Epithelial cell of proximal tubule (primary cell): ENCODE measurements around the gene KPTN. TPM values are rescaled to one million over a fixed set of nuclear protein-coding genes. Genes with fewer than 3 reads are reported as not detected.

Experiments
- DNase-seq: peaks from one replicate; pipeline ENCODE4 v3.0.0-alpha.2; 2011; ENCODE audit warnings: low read depth
- H3K4me3 ChIP-seq: 2 replicates; pipeline ENCODE4 v1.5.1; 2011; ENCODE audit warnings: low read depth, mild to moderate bottlenecking, low read length
- total RNA-seq: library from RNA; depleted of rRNA; stranded (reverse); fragments of >200 nt; gene quantifications from 2 replicates; pipeline ENCODE4 v1.2.3, GENCODE V29; 2015
- TF ChIP-seq, protein P1 (sequence below): conservative IDR thresholded peaks from 2 replicates; pipeline ENCODE4 v1.5.1; 2012; ENCODE audit warnings: low read depth, mild to moderate bottlenecking, low read length

Gene KPTN
- total RNA-seq, 1 donor from 2014 or later = 3.2 TPM

DNA sequence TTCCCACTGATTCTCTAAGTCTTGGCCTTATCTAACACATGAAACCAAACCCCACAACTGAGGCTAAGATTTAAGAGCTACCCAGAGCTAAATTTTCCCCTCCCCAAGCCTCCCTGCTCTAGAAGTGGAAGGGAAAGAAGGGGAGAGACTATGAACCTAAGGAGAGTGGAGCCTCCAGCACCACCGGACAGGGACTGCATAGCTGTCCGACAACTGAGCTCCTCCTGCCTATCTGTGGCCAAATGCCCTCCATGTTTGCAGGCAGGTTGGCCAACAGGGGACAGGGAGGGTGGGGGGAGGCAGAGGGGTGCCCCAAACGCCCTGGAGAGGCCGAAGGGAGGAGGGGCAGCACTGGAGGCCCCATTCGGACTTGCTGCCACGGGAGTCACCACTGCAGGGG lies 36.8 kb upstream of the KPTN start:
- no peak overlapping the region for H3K4me3 ChIP-seq
- TF ChIP-seq, protein P1, sequence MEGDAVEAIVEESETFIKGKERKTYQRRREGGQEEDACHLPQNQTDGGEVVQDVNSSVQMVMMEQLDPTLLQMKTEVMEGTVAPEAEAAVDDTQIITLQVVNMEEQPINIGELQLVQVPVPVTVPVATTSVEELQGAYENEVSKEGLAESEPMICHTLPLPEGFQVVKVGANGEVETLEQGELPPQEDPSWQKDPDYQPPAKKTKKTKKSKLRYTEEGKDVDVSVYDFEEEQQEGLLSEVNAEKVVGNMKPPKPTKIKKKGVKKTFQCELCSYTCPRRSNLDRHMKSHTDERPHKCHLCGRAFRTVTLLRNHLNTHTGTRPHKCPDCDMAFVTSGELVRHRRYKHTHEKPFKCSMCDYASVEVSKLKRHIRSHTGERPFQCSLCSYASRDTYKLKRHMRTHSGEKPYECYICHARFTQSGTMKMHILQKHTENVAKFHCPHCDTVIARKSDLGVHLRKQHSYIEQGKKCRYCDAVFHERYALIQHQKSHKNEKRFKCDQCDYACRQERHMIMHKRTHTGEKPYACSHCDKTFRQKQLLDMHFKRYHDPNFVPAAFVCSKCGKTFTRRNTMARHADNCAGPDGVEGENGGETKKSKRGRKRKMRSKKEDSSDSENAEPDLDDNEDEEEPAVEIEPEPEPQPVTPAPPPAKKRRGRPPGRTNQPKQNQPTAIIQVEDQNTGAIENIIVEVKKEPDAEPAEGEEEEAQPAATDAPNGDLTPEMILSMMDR = no peak
- no peak for DNase-seq

DNA sequence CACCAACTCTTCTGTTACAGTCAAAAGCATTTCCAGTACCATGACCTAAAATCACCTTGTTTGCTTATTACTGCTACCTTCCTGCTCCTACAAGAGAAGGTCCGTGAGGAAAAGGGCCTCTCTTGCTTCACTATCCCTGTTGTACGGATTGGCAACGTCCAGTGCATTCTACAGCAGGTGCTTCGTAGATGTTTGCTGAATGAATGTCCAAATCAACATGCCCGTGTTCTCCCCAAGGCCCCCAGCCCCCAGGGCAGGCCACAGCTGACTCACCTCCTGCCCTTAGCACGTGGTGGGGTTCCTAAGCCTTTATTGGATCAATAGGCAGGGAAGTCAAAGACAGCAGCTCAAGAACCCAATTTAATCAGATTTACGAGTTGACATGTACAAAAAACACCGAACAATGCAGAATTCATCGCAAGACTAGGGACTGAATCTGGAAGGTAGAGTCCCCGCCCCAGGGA lies 36.4 kb upstream of the KPTN start:
- no peak overlapping the region for H3K4me3 ChIP-seq
- TF ChIP-seq, protein P1 = no peak
- no peak for DNase-seq

DNA sequence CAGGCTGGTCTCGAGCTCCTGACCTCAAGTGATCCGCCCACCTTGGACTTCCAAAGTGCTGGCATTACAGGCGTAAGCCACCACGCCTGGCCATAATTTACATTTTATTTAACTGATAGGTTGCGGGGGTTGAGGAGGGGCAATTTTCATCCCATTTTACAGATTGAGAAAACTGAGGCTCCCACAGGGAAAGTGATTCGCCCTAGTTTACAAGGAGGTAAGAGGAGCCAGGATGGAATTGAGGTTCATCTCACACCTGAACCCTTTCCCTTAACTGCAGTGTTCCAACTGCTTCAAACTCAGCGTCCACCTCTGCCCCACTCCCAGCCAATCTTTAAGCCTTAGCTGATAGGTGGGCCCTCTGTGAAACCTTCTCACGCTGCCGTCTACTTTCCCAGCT lies 34.8 kb upstream of the KPTN start:
- TF ChIP-seq, protein P1 = no peak
- no peak overlapping the region for H3K4me3 ChIP-seq
- DNase-seq = no peak

DNA sequence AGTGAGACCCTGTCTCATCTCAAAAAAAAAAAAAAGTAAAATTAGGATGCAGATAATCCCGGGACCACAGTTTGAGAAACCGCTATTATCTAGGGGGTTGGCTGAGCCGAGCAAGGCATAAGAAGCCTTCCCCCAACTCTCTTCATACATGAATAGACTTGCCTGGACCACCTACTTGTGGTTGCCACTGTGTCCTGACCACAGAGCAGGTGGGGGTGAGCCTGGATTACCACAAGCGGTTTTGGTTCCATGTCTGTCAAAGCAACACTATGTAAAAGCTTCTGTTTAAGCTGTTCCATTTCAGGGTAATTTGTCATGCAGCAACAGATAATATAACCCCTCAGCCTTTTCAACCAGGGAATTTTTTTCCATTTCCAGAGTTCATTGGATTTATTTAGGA lies 34.1 kb upstream of the KPTN start:
- DNase-seq = no peak
- TF ChIP-seq, protein P1 = no peak
- no peak overlapping the region for H3K4me3 ChIP-seq

DNA sequence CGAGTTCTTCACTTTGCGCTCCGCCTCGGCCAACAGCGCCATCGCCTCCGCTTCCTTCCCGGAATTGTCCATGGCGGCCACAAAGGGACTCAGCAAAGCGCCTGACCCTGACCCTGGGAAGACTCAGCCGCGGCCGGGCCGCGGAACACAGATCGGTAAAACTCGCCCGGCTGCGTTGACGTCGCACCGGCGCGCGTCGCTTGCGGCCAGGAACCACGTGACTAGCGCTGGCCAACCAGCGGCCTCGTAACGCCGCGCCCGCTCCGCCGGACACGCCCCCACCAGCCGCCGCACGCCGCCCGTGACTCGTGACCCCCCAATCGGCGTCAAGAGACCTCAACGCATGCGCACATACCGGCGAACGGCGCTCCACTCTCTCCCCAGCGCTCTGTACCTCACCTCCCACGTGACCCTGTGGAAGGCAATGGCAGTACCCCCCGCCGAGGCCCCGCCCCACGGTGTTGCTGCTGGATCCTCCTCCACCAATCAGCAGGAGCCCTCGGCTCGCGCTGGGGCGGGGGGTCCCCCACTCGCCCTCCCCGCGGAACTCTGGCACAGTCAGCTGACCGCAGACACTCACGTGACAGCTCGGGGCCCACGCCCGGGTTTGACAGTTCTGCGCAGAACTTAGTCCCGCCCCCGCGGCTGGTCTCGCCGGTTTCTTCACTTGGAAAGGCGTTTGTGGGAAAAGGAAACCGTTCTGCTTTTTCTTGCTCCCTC lies 31.0 kb upstream of the KPTN start, which contains the start of gene NAPA:
NAPA (minus strand) TSS at position 195 of the 720 bp plus-strand sequence; CDS start at position 72, 123 bp downstream.
- H3K4me3 ChIP-seq = peak within 1 kb of the TSS; percentile 81
- TF ChIP-seq, protein P1 = no peak
- peak; percentile 91 for DNase-seq

DNA sequence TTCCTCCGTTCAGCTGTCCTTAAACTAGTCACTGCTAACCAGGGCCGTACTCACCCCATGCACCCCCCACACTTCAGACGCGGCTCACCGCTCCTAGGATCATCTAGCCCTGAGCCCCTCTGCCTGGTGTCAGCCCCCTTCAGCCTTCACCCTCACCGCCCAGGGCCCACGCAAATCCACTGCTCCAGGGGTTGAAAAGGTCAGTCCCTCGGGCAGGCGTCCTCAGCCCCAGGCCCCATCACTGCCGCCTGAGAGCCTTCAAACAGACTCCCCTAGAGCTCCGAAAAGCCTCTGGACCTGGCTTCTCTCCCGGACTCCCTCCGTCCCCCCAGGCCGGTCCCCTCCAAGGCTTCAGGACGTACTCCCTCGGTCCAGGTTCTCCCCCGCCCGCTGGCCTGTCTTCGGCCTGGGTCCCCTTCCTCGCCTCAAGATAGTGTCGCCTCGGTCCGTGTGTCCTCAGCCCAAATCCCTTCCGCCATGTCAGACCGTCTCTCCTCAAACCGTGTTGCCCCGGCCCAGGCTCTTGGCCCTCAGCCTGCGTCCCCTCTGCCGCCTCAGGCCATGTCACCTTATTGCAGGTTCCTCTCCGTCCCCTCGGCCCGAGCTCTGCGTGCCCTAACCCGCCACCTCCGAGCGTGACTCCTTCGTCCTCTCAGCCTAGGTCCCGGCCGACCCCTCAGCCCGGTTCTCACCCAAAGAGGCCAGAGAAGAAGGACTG lies 30.3 kb upstream of the KPTN start:
- peak overlapping the region; percentile 81 for H3K4me3 ChIP-seq
- TF ChIP-seq, protein P1 = no peak
- DNase-seq = no peak
